Mammary microvascular endothelial cell (primary cell): ENCODE measurements around the gene UROD. TPM values are rescaled to one million over a fixed set of nuclear protein-coding genes. Genes with fewer than 3 reads are reported as not detected.

Source experiments
- total RNA-seq: library from RNA; depleted of rRNA; stranded (reverse); fragments of >200 nt; gene quantifications from 2 replicates; pipeline ENCODE4 v1.2.3, GENCODE V29; 2015

The UROD gene
- 180 and 191 TPM in 2 replicates for total RNA-seq

DNA sequence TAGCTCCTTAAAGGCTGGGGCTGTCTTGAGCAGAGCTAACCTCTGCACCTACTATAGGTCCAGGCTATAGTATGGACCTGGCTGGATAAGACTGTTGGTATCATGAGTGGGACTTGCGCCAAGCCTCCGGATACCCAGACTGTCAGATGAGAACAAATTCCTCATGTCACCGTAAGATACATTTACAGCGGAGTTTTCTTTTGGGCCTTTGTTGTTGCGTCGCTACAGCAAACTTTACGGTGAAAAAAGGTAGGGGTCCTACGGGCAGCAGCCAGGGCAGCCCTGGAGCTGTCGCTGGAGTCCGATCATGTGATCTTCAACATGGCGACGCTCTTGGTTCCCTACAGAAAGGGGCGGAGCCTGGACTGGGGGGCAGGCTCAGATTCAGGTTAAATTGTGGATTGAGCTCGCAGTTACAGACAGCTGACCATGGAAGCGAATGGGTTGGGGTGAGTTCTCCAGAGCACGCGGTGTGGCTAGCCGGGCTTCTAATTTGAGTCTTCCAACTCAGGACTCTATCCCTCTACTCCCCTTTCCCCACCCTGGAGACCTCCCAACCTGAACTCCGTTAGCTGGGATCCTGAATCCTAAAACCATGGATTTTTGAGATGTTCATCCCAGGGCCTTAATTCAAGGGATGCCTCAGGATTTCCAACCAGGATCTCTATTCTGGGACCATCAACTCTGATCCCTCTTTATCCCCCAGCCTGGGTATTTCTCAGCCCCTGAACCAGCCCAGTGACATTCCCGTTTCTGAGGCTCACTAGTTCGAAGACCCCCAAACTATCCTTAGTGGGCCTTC, at the start of gene UROD:
TSS of gene UROD (plus strand) at position 418 of the 802 bp plus-strand sequence. CDS start at position 430, 12 bp downstream.

GRCh38 chr1:45010855-45011811, 921 bp upstream of the UROD start, which contains the start of gene HECTD3:
TSS of gene HECTD3 (minus strand) at chr1:45011324. CDS start at chr1:45011257, 67 bp downstream.

Other genes with a start within 250 kb of the UROD start
- 2,549 and 2,678 TPM in 2 replicates for gene RPS8, start 236.7 kb upstream of the UROD start, total RNA-seq
- not detected in 2 replicates for gene BEST4, start 224.1 kb upstream of the UROD start, total RNA-seq
- gene PLK3, start 211.9 kb upstream of the UROD start, total RNA-seq: 45.6 and 50.8 TPM in 2 replicates
- gene DYNLT4, start 204.9 kb upstream of the UROD start, total RNA-seq: not detected in 2 replicates
- 4.6 and 5.9 TPM in 2 replicates for gene BTBD19, start 203.7 kb upstream of the UROD start, total RNA-seq
- 0.13 and 0.20 TPM in 2 replicates for gene PTCH2, start 169.0 kb upstream of the UROD start, total RNA-seq
- gene EIF2B3, start 25.7 kb upstream of the UROD start, total RNA-seq: 34.1 and 40.8 TPM in 2 replicates
- gene HECTD3, start 930 bp upstream of the UROD start, total RNA-seq: 42.4 and 45.8 TPM in 2 replicates
- 0.53 and 0.69 TPM in 2 replicates for gene ZSWIM5, start 194.4 kb downstream of the UROD start, total RNA-seq